Activated CD4-positive, alpha-beta T cell treated with anti-CD3 and anti-CD28 coated beads, Interleukin-2, amount 10 ng/mL, durations not matched to agents 7 days and 5 days (primary cell): ENCODE measurements around the gene MAST4. TPM values are rescaled to one million over a fixed set of nuclear protein-coding genes. Genes with fewer than 3 reads are reported as not detected.
A peak's percentile ranks its signal among the peaks of the same experiment; 100 is the strongest.

Experiments
- CTCF ChIA-PET: fragments of 350-600 bp; sonication (Branson Sonifier 250); formaldehyde crosslinking; loops from one replicate; lab custom pipeline; 2021; ENCODE audit warnings: antibody characterized with exemption; lab: Charles Lee
- POLR2A ChIA-PET: fragments of 350-600 bp; sonication (Branson Sonifier 250); formaldehyde crosslinking; loops from one replicate; lab custom pipeline; 2021; ENCODE audit warnings: antibody characterized with exemption; lab: Charles Lee
- DNase-seq: peaks from one replicate; pipeline ENCODE4 v3.0.0-alpha.2; 2020
- H3K27ac Mint-ChIP-seq: one replicate; pipeline ENCODE4 v1.8.0; 2021; ENCODE audit warnings: mild to moderate bottlenecking, moderate library complexity, mixed read lengths
- H3K27me3 Mint-ChIP-seq: one replicate; pipeline ENCODE4 v1.8.0; 2021; ENCODE audit warnings: mixed read lengths
- H3K36me3 Mint-ChIP-seq: one replicate; pipeline ENCODE4 v1.8.0; 2021; ENCODE audit warnings: low read depth, mixed read lengths
- H3K4me1 Mint-ChIP-seq: one replicate; pipeline ENCODE4 v1.8.0; 2021; ENCODE audit warnings: mixed read lengths
- H3K4me3 Mint-ChIP-seq: one replicate; pipeline ENCODE4 v1.8.0; 2021; ENCODE audit warnings: mild to moderate bottlenecking, moderate library complexity, mixed read lengths
- H3K9me3 Mint-ChIP-seq: one replicate; pipeline ENCODE4 v1.8.0; 2021; ENCODE audit warnings: mixed read lengths
- total RNA-seq, 2 experiments: library from RNA; stranded (reverse); gene quantifications; one replicate each; pipeline ENCODE4 v1.2.3, GENCODE V29; 2021

The MAST4 gene
- total RNA-seq, 2 experiments from 2014 or later, result 23.5 to 25.8 TPM

GRCh38 chr5:66829826-66830225 is 233.6 kb downstream of the MAST4 start:
- Mint-ChIP-seq H3K27me3 (no peaks in the 10 kb centered on the region), H3K36me3 (peaks cover 2% of the 10 kb centered on the region), H3K27ac (no peak overlapping the region), H3K9me3 (no peaks in the 10 kb centered on the region), H3K4me1 (peaks cover 44% of the 10 kb centered on the region), H3K4me3 (peak overlapping the region; percentile 43)
- CTCF ChIA-PET, result interaction anchor here (1.2 to 4.9 kb wide), 4 partner anchors 10 to 14 kb away, joined by 4 to 31 read pairs (median 28); no protein-coding TSS in a partner anchor
- DNase-seq, result no peak
- POLR2A ChIA-PET, result interaction anchor here (1.7 to 1.9 kb wide), 2 partner anchors 11 kb away, joined by 8 to 9 read pairs; no protein-coding TSS in a partner anchor

- POLR2A ChIA-PET, result interaction anchor here (1.7 kb wide), 1 partner anchor 10 kb away, joined by 8 read pairs; no protein-coding TSS in a partner anchor
- Mint-ChIP-seq H3K9me3 (no peaks in the 10 kb centered on the region), H3K27me3 (no peaks in the 10 kb centered on the region), H3K4me3 (peak overlapping the region; percentile 50), H3K36me3 (peaks cover 2% of the 10 kb centered on the region), H3K4me1 (peaks cover 47% of the 10 kb centered on the region), H3K27ac (no peak overlapping the region)
- no peak for DNase-seq
- CTCF ChIA-PET, result interaction anchor here (3.7 to 4.9 kb wide), 3 partner anchors 9 to 15 kb away, joined by 26 to 31 read pairs (median 29); no protein-coding TSS in a partner anchor
Observed at GRCh38 chr5:66830636-66831035, 234.4 kb downstream of the MAST4 start.

- H3K36me3 Mint-ChIP-seq, result peaks cover 9% of the 10 kb centered on the region
- POLR2A ChIA-PET, result interaction anchor here (1.1 to 1.4 kb wide), 3 partner anchors 9 to 17 kb away, joined by 4 to 9 read pairs (median 8); no protein-coding TSS in a partner anchor
- H3K4me1 Mint-ChIP-seq, result peaks cover 59% of the 10 kb centered on the region
Observed at GRCh38 chr5:66839636-66840185, 243.5 kb downstream of the MAST4 start.

GRCh38 chr5:66840511-66841013 is 244.4 kb downstream of the MAST4 start:
- Mint-ChIP-seq H3K27me3 (no peaks in the 10 kb centered on the region), H3K27ac (peak overlapping the region; percentile 31), H3K36me3 (peaks cover 10% of the 10 kb centered on the region), H3K4me3 (no peak overlapping the region), H3K9me3 (peaks cover 4% of the 10 kb centered on the region), H3K4me1 (peaks cover 57% of the 10 kb centered on the region)
- ChIA-PET POLR2A (interaction anchor here (0.5 to 1.4 kb wide), 4 partner anchors 10 to 18 kb away, joined by 3 to 9 read pairs (median 6); no protein-coding TSS in a partner anchor), CTCF (interaction anchor here (0.9 to 3.7 kb wide), 6 partner anchors 9 to 373 kb away, joined by 3 to 31 read pairs (median 4); no protein-coding TSS in a partner anchor)
- DNase-seq, result peak; percentile 45

More at GRCh38 chr5:66839636-66840185, 243.5 kb downstream of the MAST4 start:
- no peak for DNase-seq
- Mint-ChIP-seq H3K4me3 (no peak overlapping the region), H3K9me3 (peaks cover 3% of the 10 kb centered on the region), H3K27ac (peak overlapping the region; percentile 6), H3K27me3 (no peaks in the 10 kb centered on the region)
- CTCF ChIA-PET, result interaction anchor here (0.9 to 3.7 kb wide), 6 partner anchors 10 to 27 kb away, joined by 3 to 31 read pairs (median 4); no protein-coding TSS in a partner anchor

GRCh38 chr5:66841264-66841663 is 245.1 kb downstream of the MAST4 start:
- Mint-ChIP-seq H3K27me3 (no peaks in the 10 kb centered on the region), H3K36me3 (peaks cover 10% of the 10 kb centered on the region), H3K4me3 (no peak overlapping the region), H3K9me3 (peaks cover 4% of the 10 kb centered on the region), H3K27ac (peak overlapping the region; percentile 31), H3K4me1 (peaks cover 57% of the 10 kb centered on the region)
- ChIA-PET CTCF (interaction anchor here (1.3 to 3.7 kb wide), 3 partner anchors 9 to 372 kb away, joined by 3 to 31 read pairs (median 5); no protein-coding TSS in a partner anchor), POLR2A (interaction anchor here (1.3 to 1.4 kb wide), 2 partner anchors 11 to 13 kb away, joined by 8 to 9 read pairs; no protein-coding TSS in a partner anchor)
- no peak for DNase-seq

GRCh38 chr5:66842540-66842939 is 246.3 kb downstream of the MAST4 start:
- Mint-ChIP-seq H3K27ac (no peak overlapping the region), H3K4me3 (no peak overlapping the region), H3K36me3 (peaks cover 10% of the 10 kb centered on the region), H3K9me3 (peaks cover 4% of the 10 kb centered on the region), H3K27me3 (no peaks in the 10 kb centered on the region), H3K4me1 (peaks cover 57% of the 10 kb centered on the region)
- ChIA-PET CTCF (interaction anchor here (1.0 to 3.2 kb wide), 3 partner anchors 7 to 16 kb away, joined by 3 to 26 read pairs (median 3); no protein-coding TSS in a partner anchor), POLR2A (interaction anchor here (0.6 kb wide), 1 partner anchor 1401 kb away, joined by 3 read pairs; no protein-coding TSS in a partner anchor)
- no peak for DNase-seq

GRCh38 chr5:66843065-66843464 is 246.9 kb downstream of the MAST4 start:
- Mint-ChIP-seq H3K27me3 (no peaks in the 10 kb centered on the region), H3K4me1 (peaks cover 57% of the 10 kb centered on the region), H3K27ac (no peak overlapping the region), H3K36me3 (peaks cover 10% of the 10 kb centered on the region), H3K9me3 (peaks cover 4% of the 10 kb centered on the region), H3K4me3 (no peak overlapping the region)
- POLR2A ChIA-PET, result interaction anchor here (0.6 kb wide), 1 partner anchor 12 kb away, joined by 3 read pairs; no protein-coding TSS in a partner anchor
- no peak for DNase-seq
- CTCF ChIA-PET, result interaction anchor here (1.6 to 3.2 kb wide), 3 partner anchors 8 to 28 kb away, joined by 3 to 26 read pairs (median 3); no protein-coding TSS in a partner anchor

GRCh38 chr5:66848749-66849641 is 252.8 kb downstream of the MAST4 start:
- Mint-ChIP-seq H3K4me1 (peaks cover 12% of the 10 kb centered on the region), H3K36me3 (peaks cover 4% of the 10 kb centered on the region), H3K27me3 (peaks cover 17% of the 10 kb centered on the region), H3K4me3 (no peak overlapping the region), H3K9me3 (peaks cover 4% of the 10 kb centered on the region), H3K27ac (no peak overlapping the region)
- DNase-seq, result no peak
- POLR2A ChIA-PET, result no interaction called here
- CTCF ChIA-PET, result interaction anchor here (1.3 to 1.6 kb wide), 2 partner anchors 9 to 18 kb away, joined by 4 read pairs; no protein-coding TSS in a partner anchor

GRCh38 chr5:66849803-66850202 is 253.6 kb downstream of the MAST4 start:
- Mint-ChIP-seq H3K36me3 (peaks cover 2% of the 10 kb centered on the region), H3K27me3 (peaks cover 17% of the 10 kb centered on the region), H3K27ac (no peak overlapping the region), H3K9me3 (peaks cover under 1% of the 10 kb centered on the region), H3K4me1 (peaks cover 8% of the 10 kb centered on the region), H3K4me3 (no peak overlapping the region)
- no peak for DNase-seq
- POLR2A ChIA-PET, result no interaction called here
- CTCF ChIA-PET, result interaction anchor here (0.9 to 1.6 kb wide), 3 partner anchors 9 to 17 kb away, joined by 4 to 5 read pairs (median 4); no protein-coding TSS in a partner anchor

GRCh38 chr5:66850354-66851075 is 254.3 kb downstream of the MAST4 start:
- Mint-ChIP-seq H3K36me3 (peaks cover 2% of the 10 kb centered on the region), H3K4me1 (peaks cover 8% of the 10 kb centered on the region), H3K9me3 (no peaks in the 10 kb centered on the region), H3K27me3 (peaks cover 17% of the 10 kb centered on the region), H3K27ac (no peak overlapping the region), H3K4me3 (no peak overlapping the region)
- no peak for DNase-seq
- ChIA-PET POLR2A (no interaction called here), CTCF (interaction anchor here (0.9 to 1.6 kb wide), 3 partner anchors 9 to 17 kb away, joined by 4 to 5 read pairs (median 4); no protein-coding TSS in a partner anchor)

- Mint-ChIP-seq H3K36me3 (peaks cover 2% of the 10 kb centered on the region), H3K4me1 (peaks cover 8% of the 10 kb centered on the region), H3K9me3 (no peaks in the 10 kb centered on the region), H3K27me3 (peaks cover 17% of the 10 kb centered on the region), H3K4me3 (no peak overlapping the region), H3K27ac (no peak overlapping the region)
- CTCF ChIA-PET, result interaction anchor here (0.6 kb wide), 1 partner anchor 9 kb away, joined by 3 read pairs; no protein-coding TSS in a partner anchor
- POLR2A ChIA-PET, result no interaction called here
- no peak for DNase-seq
Observed at GRCh38 chr5:66851306-66851705, 255.1 kb downstream of the MAST4 start.
